ENCODE results near the gene CCL13.
"Not testable (repeated sequence)": the region's sequence is repeated elsewhere in the genome, so short reads cannot be mapped to it uniquely, and the experiment has no call there.

The CCL13 gene

DNA sequence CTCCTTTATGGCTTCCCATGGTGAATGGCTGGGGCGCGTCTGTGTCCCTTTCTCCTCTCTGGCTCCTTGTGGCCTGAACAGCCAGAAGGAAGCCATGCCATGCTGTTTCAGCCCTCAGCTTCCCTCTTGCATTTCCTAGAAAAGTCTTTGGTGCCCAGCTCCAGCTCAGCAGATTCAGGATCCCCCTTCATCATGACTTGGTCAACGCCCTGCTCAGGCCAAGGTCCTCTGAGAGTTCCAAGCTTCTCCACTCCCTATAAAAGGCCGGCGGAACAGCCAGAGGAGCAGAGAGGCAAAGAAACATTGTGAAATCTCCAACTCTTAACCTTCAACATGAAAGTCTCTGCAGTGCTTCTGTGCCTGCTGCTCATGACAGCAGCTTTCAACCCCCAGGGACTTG is at the start of gene CCL13:
Gene CCL13, plus strand, starts transcription at position 287 of the 400 bp plus-strand sequence. Its CDS starts 47 bp downstream, at position 334.
- no peak for DNase-seq (ENCODE audit: low read depth in 2 of 2)

DNA sequence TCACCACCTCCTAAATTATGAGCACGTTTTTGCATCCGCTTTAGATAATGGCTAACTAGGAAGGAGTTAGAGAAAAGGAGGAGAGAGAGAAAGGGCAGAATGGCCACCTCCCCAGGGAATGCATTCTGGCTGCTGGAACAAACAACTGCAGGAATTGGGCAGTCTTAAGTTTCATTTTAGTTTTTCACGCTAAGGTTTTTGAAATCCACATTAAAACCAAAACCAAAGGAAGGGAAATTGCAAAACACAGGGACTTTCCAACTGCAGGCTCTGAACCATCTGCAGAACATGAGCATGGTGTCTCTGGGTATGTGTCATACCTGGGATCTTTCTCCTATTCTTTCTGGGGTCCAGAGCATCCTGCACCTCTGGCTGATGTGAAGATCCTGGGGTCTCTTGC is 49.2 kb upstream of the CCL13 start:
- DNase-seq (ENCODE audit: low read depth in 2 of 2): no peak

GRCh38 chr17:34308371-34308770 is 47.9 kb upstream of the CCL13 start:
- no peak for DNase-seq (ENCODE audit: low read depth in 2 of 2)

GRCh38 chr17:34311291-34311690 is 45.0 kb upstream of the CCL13 start:
- DNase-seq (ENCODE audit: low read depth in 2 of 2): no peak

DNA sequence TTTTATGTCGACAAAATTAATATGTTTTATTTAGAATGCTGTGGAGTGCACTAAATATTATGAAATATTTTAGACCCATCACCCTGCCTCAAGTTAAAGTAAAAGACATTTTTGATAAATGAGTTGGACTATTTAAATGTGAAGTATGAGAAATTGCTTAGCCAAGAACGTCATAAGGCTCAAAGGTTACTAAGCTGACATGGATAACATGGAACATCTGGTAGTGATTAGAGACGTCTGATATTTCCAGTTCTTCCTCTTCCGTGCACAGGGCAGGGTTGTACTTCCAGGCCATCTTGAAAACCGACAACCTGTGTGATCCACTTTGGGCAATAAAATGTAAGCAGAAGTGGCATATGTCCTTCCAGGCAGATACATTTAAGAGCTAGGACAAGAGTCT is 44.2 kb upstream of the CCL13 start:
- no peak for DNase-seq (ENCODE audit: low read depth in 2 of 2)

DNA sequence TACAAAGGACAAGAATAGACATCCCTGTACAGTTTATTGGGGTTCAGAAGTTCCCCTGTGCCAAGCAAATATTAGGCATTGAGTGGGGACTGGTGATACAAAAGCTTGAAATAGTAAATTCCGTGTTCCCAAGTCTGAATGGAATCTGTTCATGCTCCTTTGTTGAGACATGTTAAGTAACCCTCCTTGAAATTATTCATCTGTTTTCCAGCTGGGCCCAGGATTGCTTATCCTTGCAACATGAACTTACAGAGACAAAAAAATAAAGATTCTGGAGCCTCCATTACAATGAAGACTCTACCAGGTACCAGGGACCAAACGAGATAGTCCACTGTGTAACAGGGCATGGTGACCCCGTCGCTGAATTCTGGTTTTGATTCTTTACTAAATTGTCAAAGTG is 43.1 kb upstream of the CCL13 start:
- DNase-seq (ENCODE audit: low read depth in 2 of 2): no peak

GRCh38 chr17:34314279-34314678 is 42.0 kb upstream of the CCL13 start:
- DNase-seq (ENCODE audit: low read depth in 2 of 2): no peak

DNA sequence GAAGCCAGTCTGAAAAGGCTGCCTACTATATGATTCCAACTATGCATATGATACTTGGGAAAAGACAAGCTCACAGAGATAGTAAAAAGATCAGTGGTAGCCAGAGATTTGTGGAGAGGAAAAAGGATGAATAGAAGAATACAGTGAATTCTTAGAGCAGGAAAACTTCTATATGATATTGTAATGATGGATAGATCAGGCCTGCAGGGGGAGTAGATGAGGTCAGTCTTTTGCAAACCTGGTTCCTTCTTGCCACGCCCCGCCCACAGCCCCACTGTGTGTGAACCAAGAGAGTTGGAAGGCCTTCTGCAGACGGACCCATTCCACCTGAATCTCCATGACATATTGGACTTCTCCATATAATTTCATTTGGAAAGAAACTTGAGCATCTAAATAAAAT is 37.8 kb upstream of the CCL13 start:
- DNase-seq (ENCODE audit: low read depth in 2 of 2): no peak

- DNase-seq (ENCODE audit: low read depth in 2 of 2): no peak
Measured at GRCh38 chr17:34319039-34319483, 37.2 kb upstream of the CCL13 start, which contains the start of gene CCL8. CCL8 (plus strand) TSS chr17:34319435; CDS start chr17:34319502, 67 bp downstream.

GRCh38 chr17:34321964-34322363 is 34.3 kb upstream of the CCL13 start:
- DNase-seq (ENCODE audit: low read depth in 2 of 2): no peak

- not testable (repeated sequence) for DNase-seq (ENCODE audit: low read depth in 2 of 2)
Measured at GRCh38 chr17:34327580-34327979, 28.7 kb upstream of the CCL13 start.

DNA sequence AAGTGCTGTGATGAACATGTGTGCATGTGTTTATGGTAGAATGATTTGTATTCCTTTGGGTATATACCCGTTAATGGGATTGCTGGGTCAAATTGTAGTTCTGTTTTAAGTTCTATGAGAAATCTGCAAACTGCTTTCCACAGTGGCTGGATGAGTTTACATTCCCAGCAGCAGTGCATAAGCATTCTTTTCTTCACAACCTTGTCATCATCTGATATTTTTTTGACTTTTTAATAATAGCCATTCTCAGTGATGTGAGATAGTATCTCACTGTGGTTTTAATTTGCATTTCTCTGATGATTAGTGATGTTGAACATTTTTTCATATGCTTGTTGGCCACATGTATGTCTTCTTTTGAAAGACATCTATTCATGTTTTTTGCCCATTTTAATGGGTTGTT is 18.6 kb upstream of the CCL13 start:
- DNase-seq (ENCODE audit: low read depth in 2 of 2): no peak

DNA sequence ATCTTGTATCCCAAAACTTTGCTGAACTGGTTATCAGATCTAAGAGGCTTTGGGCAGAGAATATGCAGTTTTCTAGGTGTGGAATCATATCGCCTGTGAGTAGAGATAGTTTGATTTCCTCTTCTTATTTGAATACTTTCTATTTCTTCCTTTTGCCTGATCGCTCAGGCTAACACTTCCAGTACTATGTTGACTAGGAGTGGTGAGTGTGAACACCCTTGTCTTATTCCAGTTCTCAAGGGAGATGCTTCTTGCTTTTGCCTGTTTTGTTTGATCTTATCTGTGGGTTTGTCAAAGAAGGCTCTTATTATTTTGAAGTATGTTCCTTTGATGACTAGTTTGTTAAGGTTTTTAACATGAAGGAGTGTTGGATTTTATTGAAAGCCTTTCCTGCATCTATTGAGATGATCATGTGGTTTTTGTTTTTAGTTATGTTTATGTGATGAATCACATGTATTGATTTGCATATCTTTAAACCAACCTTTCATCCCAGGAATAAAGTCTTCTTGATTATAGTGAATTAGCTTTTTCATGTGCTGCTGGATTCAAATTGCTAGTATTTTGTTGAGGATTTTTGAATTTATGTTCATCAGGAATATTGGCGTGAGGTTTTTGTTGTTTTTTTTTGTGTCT is 17.0 kb upstream of the CCL13 start:
- no peak for DNase-seq (ENCODE audit: low read depth in 2 of 2)

DNA sequence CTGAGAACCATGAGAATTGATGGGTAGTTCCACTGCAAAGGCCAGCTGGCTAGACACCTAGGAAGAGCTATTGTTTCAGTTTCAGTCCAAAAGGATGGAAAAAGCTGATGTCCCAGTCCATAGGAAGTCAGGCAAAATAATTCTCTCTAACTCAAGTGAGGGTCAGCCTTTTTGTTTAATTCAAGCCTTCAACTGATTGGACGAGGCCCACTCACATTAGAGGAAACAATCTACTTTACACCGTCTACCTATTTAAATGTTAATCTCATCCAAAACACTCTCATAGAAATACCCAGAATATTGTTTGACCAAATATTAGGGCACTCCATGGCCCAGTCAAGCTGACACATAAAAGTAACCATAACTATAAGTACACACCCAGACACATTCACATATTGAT is 14.4 kb upstream of the CCL13 start:
- DNase-seq (ENCODE audit: low read depth in 2 of 2): no peak

GRCh38 chr17:34347063-34347462 is 9.2 kb upstream of the CCL13 start:
- DNase-seq (ENCODE audit: low read depth in 2 of 2): no peak

DNA sequence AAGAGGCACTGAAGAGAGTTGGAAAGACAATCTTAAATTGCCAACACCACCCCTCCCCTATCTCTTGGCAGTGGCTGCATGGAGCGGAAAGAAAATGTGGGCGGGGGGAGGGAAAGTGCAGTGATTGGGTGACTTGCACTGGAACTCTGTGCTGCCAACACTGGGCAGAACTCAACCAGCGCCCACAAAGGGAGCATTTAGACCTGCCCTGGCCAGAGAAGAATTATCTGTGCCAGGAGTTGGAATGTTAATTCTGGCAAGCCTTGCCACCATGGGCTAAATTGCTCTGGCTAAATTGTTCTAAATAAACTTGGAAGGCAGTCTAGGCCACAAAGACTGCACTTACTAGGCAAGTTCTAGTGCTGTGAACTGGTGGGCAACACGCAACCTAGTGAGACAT is 6.5 kb upstream of the CCL13 start:
- no peak for DNase-seq (ENCODE audit: low read depth in 2 of 2)

DNA sequence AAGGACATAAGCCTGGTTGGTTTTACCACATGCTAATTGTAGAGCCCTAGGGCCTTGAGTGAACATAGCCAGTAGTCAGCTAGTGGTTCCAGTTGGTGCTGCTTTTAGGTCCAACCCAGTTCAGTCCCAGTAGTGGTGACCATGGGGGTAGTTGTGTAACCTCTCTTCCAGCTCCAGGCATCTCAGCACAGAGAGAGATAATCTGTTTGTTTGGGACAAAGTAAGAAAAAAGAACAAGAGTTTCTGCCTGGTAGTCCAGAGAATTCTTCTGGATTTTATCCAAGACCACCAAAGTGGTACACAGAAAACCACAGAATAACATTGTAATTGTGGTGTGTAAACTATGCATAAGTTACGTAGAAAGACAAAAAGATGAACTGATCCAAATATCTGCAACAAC is 5.2 kb upstream of the CCL13 start:
- DNase-seq (ENCODE audit: low read depth in 2 of 2): no peak

DNA sequence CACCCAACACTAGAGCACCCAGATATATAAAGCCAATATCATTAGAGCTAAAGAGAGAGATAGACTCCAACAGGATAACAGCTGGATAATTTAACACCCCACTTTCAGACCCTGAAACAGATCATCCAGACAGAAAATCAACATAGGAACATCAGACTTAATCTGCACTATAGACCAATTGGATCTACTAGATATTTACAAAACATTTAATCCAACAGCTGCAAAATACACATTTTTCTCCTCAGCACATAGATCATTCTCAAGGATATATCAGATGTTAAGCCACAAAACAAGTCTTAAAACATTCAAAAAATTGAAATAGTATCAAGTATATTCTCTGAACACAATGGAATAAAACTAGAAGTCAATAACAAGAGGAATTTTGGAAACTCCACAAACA is 4.1 kb upstream of the CCL13 start:
- no peak for DNase-seq (ENCODE audit: low read depth in 2 of 2)

DNA sequence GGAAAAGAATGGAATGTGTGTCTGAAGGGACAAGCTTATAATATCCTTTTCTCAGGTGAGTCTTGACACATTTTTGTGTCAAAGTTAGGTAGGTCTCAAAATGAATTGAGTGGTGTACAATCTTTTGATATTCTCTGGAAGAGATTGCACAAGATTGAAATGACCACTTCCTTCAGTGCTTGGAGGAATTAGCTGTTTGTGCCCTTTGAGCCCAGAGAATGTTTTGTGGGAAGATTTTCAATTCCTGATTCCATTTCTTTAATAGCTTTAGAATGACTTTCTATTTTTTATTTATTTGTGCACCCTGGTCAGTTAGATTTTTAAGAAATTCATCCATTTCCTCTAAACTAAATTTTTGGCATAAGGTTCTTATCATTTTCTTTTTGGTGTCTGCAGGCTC is 1.6 kb upstream of the CCL13 start:
- DNase-seq (ENCODE audit: low read depth in 2 of 2): no peak

- no peak for DNase-seq (ENCODE audit: low read depth in 2 of 2)
Measured at GRCh38 chr17:34357398-34357797, 1.1 kb downstream of the CCL13 start.

DNA sequence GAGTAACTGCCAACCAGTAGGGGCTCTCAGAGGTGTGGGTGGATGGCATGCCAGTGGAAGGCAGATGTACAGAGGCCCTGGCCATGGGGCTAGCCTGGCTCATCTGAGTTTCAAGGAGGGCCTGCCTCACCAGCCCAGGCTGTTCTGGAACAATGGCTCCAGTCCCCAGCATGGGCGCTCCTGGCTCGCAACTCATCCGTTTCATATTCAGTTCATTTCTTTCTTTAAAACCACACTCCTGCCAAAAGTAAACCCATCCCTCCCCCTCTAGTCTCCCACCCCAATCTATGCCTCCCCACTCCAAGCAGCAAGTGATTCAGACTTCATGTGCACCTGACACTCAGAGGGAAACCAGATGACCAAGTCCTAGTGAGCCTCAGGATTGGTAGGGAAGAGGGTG is 2.4 kb downstream of the CCL13 start:
- DNase-seq (ENCODE audit: low read depth in 2 of 2): no peak

DNA sequence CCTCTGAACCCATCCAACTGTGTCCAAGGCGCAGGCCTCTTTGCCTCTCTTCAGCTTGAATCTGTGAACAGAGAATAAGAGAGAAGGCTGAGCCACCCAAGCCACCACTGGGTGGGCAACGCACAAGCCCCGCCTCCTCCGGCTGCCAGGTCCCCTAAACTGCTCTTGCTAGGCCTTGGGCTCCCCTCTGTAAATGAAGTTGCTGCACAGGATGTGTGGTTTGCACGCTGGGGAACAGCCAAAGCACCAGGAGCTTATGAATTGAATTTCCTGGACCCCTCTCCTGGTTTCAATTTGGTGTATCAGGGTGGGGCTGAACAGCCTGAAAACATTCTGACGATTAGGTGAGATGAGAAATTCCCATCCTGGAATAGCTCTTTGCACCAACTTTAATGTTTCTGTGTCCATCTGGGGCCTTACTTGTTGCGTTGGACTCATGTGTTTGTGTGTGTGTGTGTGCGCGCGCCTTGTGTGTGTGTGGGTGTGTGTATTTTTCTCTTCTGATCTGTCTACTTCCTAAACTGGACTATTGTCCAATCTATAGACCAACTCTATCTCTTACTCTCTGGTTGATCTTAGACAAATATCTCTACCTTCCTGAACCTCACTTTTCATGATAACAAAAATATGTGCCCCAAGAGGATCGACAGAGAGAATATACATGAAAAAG is 4.5 kb downstream of the CCL13 start:
- no peak for DNase-seq (ENCODE audit: low read depth in 2 of 2)

DNA sequence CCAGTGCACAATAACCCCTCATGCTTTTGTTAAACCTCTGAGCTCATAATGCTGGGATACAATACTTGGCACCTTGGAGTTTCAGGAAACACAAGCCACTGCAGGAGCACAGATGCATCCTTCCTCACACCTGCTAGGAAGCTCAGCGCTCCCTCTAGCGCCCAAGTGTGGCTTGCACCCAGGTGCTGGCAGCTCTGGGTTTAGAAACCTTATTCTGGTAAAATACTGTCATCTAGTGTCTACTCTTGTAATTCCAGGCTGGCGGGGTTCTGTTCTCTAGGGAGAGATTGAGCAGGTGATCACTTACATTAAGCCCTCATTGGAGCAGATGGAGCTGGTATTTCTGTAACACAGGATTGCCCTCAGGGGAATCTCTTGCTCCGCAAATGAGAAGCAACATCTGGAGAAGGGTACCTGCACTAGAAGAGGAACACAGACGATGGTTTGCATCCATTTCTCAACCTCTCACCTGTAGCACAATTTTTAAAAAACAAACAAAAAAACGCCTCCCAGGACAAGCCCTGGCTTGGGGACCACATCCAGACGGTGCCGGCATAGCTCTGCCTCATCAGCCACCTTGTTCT is 5.3 kb downstream of the CCL13 start:
- DNase-seq (ENCODE audit: low read depth in 2 of 2): peak; percentile 66 to 67

All from stimulated activated CD8-positive, alpha-beta memory T cell treated with anti-CD3 and anti-CD28 coated beads, Interleukin-15, amount 100 ng/mL, for 48 hours (primary cell).